Caco-2 (cell line): Measurements from ENCODE around the gene KRT83. TPM values are rescaled to one million over a fixed set of nuclear protein-coding genes. Genes with fewer than 3 reads are reported as not detected.

ENCODE experiments used
- BruUV-seq: library from RNA; stranded (reverse); fragments of 400-500 nt; replicated peaks from 2 replicates; lab custom pipeline; 2021; lab: Mats Ljungman, UMichigan
- CTCF ChIA-PET: fragments of 300-600 bp; sonication (Branson Sonifier 250); formaldehyde crosslinking; loops from one replicate; lab custom pipeline; 2022; ENCODE audit warnings: antibody characterized with exemption; lab: Charles Lee
- POLR2A ChIA-PET: fragments of 300-600 bp; sonication (Branson Sonifier 250); formaldehyde crosslinking; loops from one replicate; lab custom pipeline; 2022; ENCODE audit warnings: antibody characterized with exemption; lab: Charles Lee
- DNase-seq, 2 experiments: peaks; one replicate each; pipeline versions ENCODE4 v3.0.0 to v3.0.0-alpha.2; 2020 to 2022
- H3K27me3 ChIP-seq: replicated peaks from 2 replicates; pipeline ENCODE4 v1.6.0; 2011; ENCODE audit warnings: low read length; ENCODE audit not compliant: control insufficient read depth, insufficient read depth
- H3K36me3 ChIP-seq: 2 replicates; pipeline ENCODE4 v1.5.1; 2011; ENCODE audit warnings: low read length; ENCODE audit not compliant: control insufficient read depth, insufficient read depth
- H3K4me1 ChIP-seq: fragments of 250-450 bp; sonication (Bioruptor Pico); 2 replicates; pipeline ENCODE4 v1.5.1; 2020; ENCODE audit warnings: mild to moderate bottlenecking
- H3K4me3 ChIP-seq: 2 replicates; pipeline ENCODE4 v1.5.1; 2011; ENCODE audit warnings: low read depth, mild to moderate bottlenecking, control low read depth, low read length
- H3K9me3 ChIP-seq: fragments of 250-450 bp; sonication (Bioruptor Pico); 2 replicates; pipeline ENCODE4 v1.5.1; 2020; ENCODE audit warnings: mild to moderate bottlenecking, moderate library complexity
- H3K27ac Mint-ChIP-seq: one replicate; pipeline ENCODE4 v1.8.0; 2022; ENCODE audit warnings: mixed read lengths; ENCODE audit not compliant: unreplicated experiment
- H3K27me3 Mint-ChIP-seq: one replicate; pipeline ENCODE4 v1.8.0; 2022; ENCODE audit warnings: mixed read lengths; ENCODE audit not compliant: insufficient read depth, unreplicated experiment
- H3K36me3 Mint-ChIP-seq: one replicate; pipeline ENCODE4 v1.8.0; 2022; ENCODE audit warnings: mild to moderate bottlenecking, mixed read lengths; ENCODE audit not compliant: insufficient read depth, unreplicated experiment
- H3K4me1 Mint-ChIP-seq: one replicate; pipeline ENCODE4 v1.8.0; 2022; ENCODE audit warnings: low read depth, mixed read lengths; ENCODE audit not compliant: unreplicated experiment
- H3K4me3 Mint-ChIP-seq: one replicate; pipeline ENCODE4 v1.8.0; 2022; ENCODE audit warnings: mild to moderate bottlenecking, moderate library complexity, mixed read lengths; ENCODE audit not compliant: unreplicated experiment
- H3K9me3 Mint-ChIP-seq: one replicate; pipeline ENCODE4 v1.8.0; 2022; ENCODE audit warnings: mixed read lengths; ENCODE audit not compliant: unreplicated experiment
- intact Hi-C: fragments of 100-400 bp; cut with micrococcal nuclease; formaldehyde crosslinking; loops from one replicate; pipeline ENCODE4 v1.10.0; 2022; ENCODE audit not compliant: unreplicated experiment
- total RNA-seq: library from RNA; stranded (reverse); gene quantifications from 2 replicates; pipeline ENCODE4 v1.2.3, GENCODE V29; 2022
- TF ChIP-seq, protein P1 (sequence below), 2 experiments: fragments of 200-600 bp in 1 of 2; IDR thresholded peaks; 1 replicate in 1 of 2; 2 replicates in 1 of 2; pipeline versions ENCODE4 v1.5.1 to v1.8.0; 2011 to 2022; ENCODE audit warnings: antibody characterized with exemption in 1 of 2, control low read depth in 1 of 2, inconsistent platforms in 1 of 2, low read depth in 1 of 2, low read length in 1 of 2, mild to moderate bottlenecking in 1 of 2, moderate library complexity in 1 of 2; ENCODE audit not compliant: insufficient read depth in 1 of 2, severe bottlenecking in 1 of 2, unreplicated experiment in 1 of 2

Gene KRT83
- total RNA-seq, 1 experiment from 2014 or later: not detected

DNA sequence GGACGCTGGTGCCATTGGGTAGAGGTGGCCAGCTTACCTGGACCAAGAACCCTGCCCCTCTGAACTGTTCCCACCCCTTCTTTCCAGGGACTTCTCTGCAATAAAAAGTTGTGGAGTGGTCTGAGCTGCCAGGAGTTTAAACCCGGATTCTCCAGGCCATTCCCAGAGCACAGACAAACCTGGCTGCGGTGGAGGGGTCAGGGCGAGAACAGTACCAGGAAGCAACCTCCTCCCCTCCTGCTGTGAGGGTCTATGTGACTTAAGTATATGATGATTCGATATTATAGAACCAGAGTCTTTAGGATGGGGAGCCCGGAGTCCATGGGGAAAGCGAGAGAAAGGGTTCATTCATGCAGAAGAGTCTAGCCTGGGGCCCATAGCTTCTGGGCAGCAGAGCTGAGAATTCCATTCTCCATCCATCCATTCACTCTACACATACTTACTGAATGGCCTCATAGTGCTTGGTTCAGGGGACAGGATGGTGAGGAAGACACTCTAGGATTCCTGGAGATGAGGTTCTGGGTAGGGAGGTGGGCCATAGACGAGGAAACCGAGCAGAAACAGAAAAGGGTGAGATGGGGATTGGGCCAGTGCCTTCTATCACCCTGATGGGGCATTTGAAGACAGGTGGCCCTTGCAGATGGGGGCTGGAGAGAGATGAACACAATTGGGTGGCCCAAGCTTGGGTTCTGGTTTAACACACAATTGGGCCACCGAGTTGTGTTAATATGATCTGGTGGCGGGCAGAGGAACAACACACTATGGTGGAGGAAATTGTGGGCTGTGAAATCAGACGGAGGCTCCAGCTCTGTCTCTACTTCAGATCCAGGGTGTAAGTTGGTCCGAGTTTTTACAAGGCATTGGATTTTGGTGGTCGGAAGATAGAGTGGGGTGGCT, 41.5 kb downstream of the KRT83 start:
- H3K36me3 ChIP-seq: no peaks in the 10 kb centered on the region
- H3K27me3 ChIP-seq: no peaks in the 10 kb centered on the region
- no peaks in the 10 kb centered on the region for H3K9me3 Mint-ChIP-seq
- intact Hi-C loops: loop anchor here (2.0 to 5.0 kb wide), 4 partner anchors 17 to 48 kb away; no protein-coding TSS in a partner anchor
- peak overlapping the region; percentile 89 for H3K27ac Mint-ChIP-seq
- peaks cover 33% of the 10 kb centered on the region for H3K4me1 ChIP-seq
- peaks cover 27% of the 10 kb centered on the region for H3K4me1 Mint-ChIP-seq
- no peaks in the 10 kb centered on the region for H3K27me3 Mint-ChIP-seq
- no peak for DNase-seq
- H3K36me3 Mint-ChIP-seq: no peaks in the 10 kb centered on the region
- H3K4me3 Mint-ChIP-seq: peak overlapping the region; percentile 70
- no peaks in the 10 kb centered on the region for H3K9me3 ChIP-seq
- TF ChIP-seq, protein P1, sequence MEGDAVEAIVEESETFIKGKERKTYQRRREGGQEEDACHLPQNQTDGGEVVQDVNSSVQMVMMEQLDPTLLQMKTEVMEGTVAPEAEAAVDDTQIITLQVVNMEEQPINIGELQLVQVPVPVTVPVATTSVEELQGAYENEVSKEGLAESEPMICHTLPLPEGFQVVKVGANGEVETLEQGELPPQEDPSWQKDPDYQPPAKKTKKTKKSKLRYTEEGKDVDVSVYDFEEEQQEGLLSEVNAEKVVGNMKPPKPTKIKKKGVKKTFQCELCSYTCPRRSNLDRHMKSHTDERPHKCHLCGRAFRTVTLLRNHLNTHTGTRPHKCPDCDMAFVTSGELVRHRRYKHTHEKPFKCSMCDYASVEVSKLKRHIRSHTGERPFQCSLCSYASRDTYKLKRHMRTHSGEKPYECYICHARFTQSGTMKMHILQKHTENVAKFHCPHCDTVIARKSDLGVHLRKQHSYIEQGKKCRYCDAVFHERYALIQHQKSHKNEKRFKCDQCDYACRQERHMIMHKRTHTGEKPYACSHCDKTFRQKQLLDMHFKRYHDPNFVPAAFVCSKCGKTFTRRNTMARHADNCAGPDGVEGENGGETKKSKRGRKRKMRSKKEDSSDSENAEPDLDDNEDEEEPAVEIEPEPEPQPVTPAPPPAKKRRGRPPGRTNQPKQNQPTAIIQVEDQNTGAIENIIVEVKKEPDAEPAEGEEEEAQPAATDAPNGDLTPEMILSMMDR (IDR thresholded peaks at IDR 0.05; ENCODE audit: insufficient read depth in 1 of 2, low read depth in 1 of 2, low read length in 1 of 2, severe bottlenecking in 1 of 2, unreplicated experiment in 1 of 2): no peak
- POLR2A ChIA-PET: interaction anchor here (0.8 kb wide), 1 partner anchor 133 kb away, joined by 4 read pairs; no protein-coding TSS in a partner anchor
- no peak overlapping the region for H3K4me3 ChIP-seq
- TSS peak; percentile 81 for BruUV-seq
- CTCF ChIA-PET: interaction anchor here (0.5 to 2.7 kb wide), 20 partner anchors 10 to 124 kb away, joined by 3 to 9 read pairs (median 5); no protein-coding TSS in a partner anchor

DNA sequence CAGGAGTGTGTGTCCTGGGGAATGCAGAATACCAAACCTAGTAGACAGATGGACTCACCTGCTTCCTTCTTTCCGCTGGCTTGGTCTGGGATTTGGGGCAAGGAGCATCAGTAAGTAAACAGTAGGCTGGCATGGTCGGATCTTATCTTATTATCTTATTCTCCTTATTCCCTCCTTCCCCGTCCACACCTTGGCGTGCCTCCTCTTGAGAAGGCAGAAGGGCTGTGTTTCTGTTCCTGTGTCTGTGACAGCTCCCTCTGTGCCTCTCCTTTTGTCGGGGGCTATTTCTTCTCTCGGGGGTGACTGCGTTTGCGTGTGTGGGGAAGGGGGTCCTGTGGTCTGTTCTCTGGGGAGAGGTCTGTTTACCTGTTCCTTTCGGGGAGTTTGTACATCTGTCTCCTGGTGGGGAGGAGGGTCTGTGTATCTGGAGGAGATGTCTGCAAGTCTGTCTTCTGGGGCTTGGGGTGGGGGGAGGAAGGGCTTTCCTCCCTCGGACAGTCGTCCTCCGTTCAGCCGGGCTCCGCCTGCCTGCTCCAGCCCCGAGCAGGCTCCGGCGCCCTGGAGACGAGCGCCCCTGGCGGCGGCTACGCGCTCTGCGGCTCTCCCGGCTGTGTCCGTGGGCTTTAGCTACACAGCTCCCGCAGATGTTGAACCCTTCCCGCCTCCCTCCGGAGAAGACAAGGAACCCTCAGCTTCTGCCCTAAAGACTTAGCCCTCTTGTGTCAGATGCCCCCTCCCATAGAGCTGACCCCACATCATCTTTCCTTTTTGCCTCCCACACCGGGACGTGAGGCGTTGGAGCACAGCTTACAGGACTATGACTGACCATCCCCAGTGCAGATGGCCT, 42.4 kb downstream of the KRT83 start:
- DNase-seq: peak; percentile 63 to 83
- Histone ChIP-seq H3K4me1 (peaks cover 33% of the 10 kb centered on the region), H3K4me3 (no peak overlapping the region), H3K9me3 (no peaks in the 10 kb centered on the region), H3K36me3 (no peaks in the 10 kb centered on the region), H3K27me3 (no peaks in the 10 kb centered on the region)
- intact Hi-C loops: no loop called here
- no TSS peak for BruUV-seq
- TF ChIP-seq, protein P1 (IDR thresholded peaks at IDR 0.05; ENCODE audit: insufficient read depth in 1 of 2, low read depth in 1 of 2, low read length in 1 of 2, severe bottlenecking in 1 of 2, unreplicated experiment in 1 of 2): peak; percentile 75 to 86
- POLR2A ChIA-PET: interaction anchor here (0.7 to 0.8 kb wide), 2 partner anchors 132 to 1347 kb away, joined by 4 to 11 read pairs; no protein-coding TSS in a partner anchor
- Mint-ChIP-seq H3K9me3 (no peaks in the 10 kb centered on the region), H3K27me3 (no peaks in the 10 kb centered on the region), H3K4me1 (peaks cover 27% of the 10 kb centered on the region), H3K27ac (peak overlapping the region; percentile 89), H3K4me3 (peak overlapping the region; percentile 70), H3K36me3 (no peaks in the 10 kb centered on the region)
- CTCF ChIA-PET: interaction anchor here (0.6 to 2.7 kb wide), 18 partner anchors 9 to 123 kb away, joined by 3 to 9 read pairs (median 4); no protein-coding TSS in a partner anchor
